Calu3 (cell line): Measurements from ENCODE around the gene CD68. TPM values are rescaled to one million over a fixed set of nuclear protein-coding genes. Genes with fewer than 3 reads are reported as not detected.

Experiments
- BruUV-seq: library from RNA; stranded (reverse); fragments of 400-500 nt; replicated peaks from 2 replicates; lab custom pipeline; 2021; lab: Mats Ljungman, UMichigan
- CTCF ChIA-PET: fragments of 300-600 bp; sonication (Branson Sonifier 250); formaldehyde crosslinking; loops from one replicate; lab custom pipeline; 2022; ENCODE audit warnings: antibody characterized with exemption; lab: Charles Lee
- DNase-seq: peaks from one replicate; pipeline ENCODE4 v3.0.0; 2022
- H3K27ac Mint-ChIP-seq: one replicate; pipeline ENCODE4 v1.8.0; 2022; ENCODE audit warnings: mixed read lengths; ENCODE audit not compliant: unreplicated experiment
- H3K27me3 Mint-ChIP-seq: one replicate; pipeline ENCODE4 v1.8.0; 2022; ENCODE audit warnings: mixed read lengths; ENCODE audit not compliant: unreplicated experiment
- H3K36me3 Mint-ChIP-seq: one replicate; pipeline ENCODE4 v1.8.0; 2022; ENCODE audit warnings: mild to moderate bottlenecking, moderate library complexity, mixed read lengths; ENCODE audit not compliant: insufficient read depth, unreplicated experiment
- H3K4me1 Mint-ChIP-seq: one replicate; pipeline ENCODE4 v1.8.0; 2022; ENCODE audit warnings: mild to moderate bottlenecking, low read depth, mixed read lengths; ENCODE audit not compliant: unreplicated experiment
- H3K4me3 Mint-ChIP-seq: one replicate; pipeline ENCODE4 v1.8.0; 2022; ENCODE audit warnings: mild to moderate bottlenecking, low read depth, moderate library complexity, mixed read lengths; ENCODE audit not compliant: unreplicated experiment
- H3K9me3 Mint-ChIP-seq: one replicate; pipeline ENCODE4 v1.8.0; 2022; ENCODE audit warnings: low read depth, mixed read lengths; ENCODE audit not compliant: unreplicated experiment
- CTCF ChIP-seq: fragments of 200-600 bp; IDR thresholded peaks from one replicate; pipeline ENCODE4 v1.8.0; 2022; ENCODE audit warnings: antibody characterized with exemption; ENCODE audit not compliant: unreplicated experiment
- intact Hi-C: fragments of 100-400 bp; cut with micrococcal nuclease; formaldehyde crosslinking; loops from one replicate; pipeline ENCODE4 v1.10.0; 2022; ENCODE audit not compliant: unreplicated experiment
- total RNA-seq: library from RNA; stranded (reverse); gene quantifications from 2 replicates; pipeline ENCODE4 v1.2.3, GENCODE V29; 2022

CD68 gene
- total RNA-seq, 1 experiment from 2014 or later: 28.6 TPM

GRCh38 chr17:7572588-7573323, 6.7 kb upstream of the CD68 start:
- no peak for TF ChIP-seq CTCF
- peak; percentile 97 for DNase-seq
- peaks cover 83% of the 10 kb centered on the region for H3K36me3 Mint-ChIP-seq
- no peaks in the 10 kb centered on the region for H3K9me3 Mint-ChIP-seq
- H3K4me1 Mint-ChIP-seq: peaks cover 9% of the 10 kb centered on the region
- peak overlapping the region; percentile 99 for H3K27ac Mint-ChIP-seq
- peak overlapping the region; percentile 94 for H3K4me3 Mint-ChIP-seq
- intact Hi-C loops: no loop called here
- TSS peak; percentile 3 for BruUV-seq
- CTCF ChIA-PET: no interaction called here
- H3K27me3 Mint-ChIP-seq: no peaks in the 10 kb centered on the region

GRCh38 chr17:7573324-7574080, 5.9 kb upstream of the CD68 start:
- H3K27ac Mint-ChIP-seq: peak overlapping the region; percentile 99
- TF ChIP-seq CTCF: no peak
- intact Hi-C loops: no loop called here
- no peaks in the 10 kb centered on the region for H3K9me3 Mint-ChIP-seq
- CTCF ChIA-PET: interaction anchor here (0.6 to 1.5 kb wide), 2 partner anchors 13 to 51 kb away, joined by 3 to 4 read pairs; no protein-coding TSS in a partner anchor
- no peaks in the 10 kb centered on the region for H3K27me3 Mint-ChIP-seq
- H3K4me3 Mint-ChIP-seq: peak overlapping the region; percentile 94
- H3K36me3 Mint-ChIP-seq: peaks cover 88% of the 10 kb centered on the region
- BruUV-seq: no TSS peak
- peak; percentile 79 for DNase-seq
- peaks cover 9% of the 10 kb centered on the region for H3K4me1 Mint-ChIP-seq

- Mint-ChIP-seq H3K27ac (no peak overlapping the region), H3K27me3 (no peaks in the 10 kb centered on the region), H3K4me3 (peak overlapping the region; percentile 94), H3K36me3 (peaks cover 88% of the 10 kb centered on the region), H3K4me1 (peaks cover 17% of the 10 kb centered on the region), H3K9me3 (no peaks in the 10 kb centered on the region)
- intact Hi-C loops: no loop called here
- TF ChIP-seq CTCF: no peak
- TSS peak; percentile 16 for BruUV-seq
- CTCF ChIA-PET: interaction anchor here (0.6 to 1.5 kb wide), 2 partner anchors 14 to 52 kb away, joined by 3 to 4 read pairs; no protein-coding TSS in a partner anchor
- DNase-seq: no peak
These were observed 5.1 kb upstream of the CD68 start for GRCh38 chr17:7574176-7574953.

- CTCF ChIA-PET: no interaction called here
- Mint-ChIP-seq H3K4me1 (peaks cover 27% of the 10 kb centered on the region), H3K27me3 (no peaks in the 10 kb centered on the region), H3K36me3 (peaks cover 93% of the 10 kb centered on the region), H3K4me3 (peak overlapping the region; percentile 94), H3K27ac (no peak overlapping the region), H3K9me3 (no peaks in the 10 kb centered on the region)
- BruUV-seq: no TSS peak
- no peak for DNase-seq
- intact Hi-C loops: no loop called here
- TF ChIP-seq CTCF: no peak
These were observed 4.0 kb upstream of the CD68 start for GRCh38 chr17:7575481-7575883.
